ENCODE measurements around the gene SMIM33.

- TF ChIP-seq CTCF (conservative IDR thresholded peaks at IDR 0.05) (peak; percentile 98), ZFX (IDR thresholded peaks at IDR 0.05) (peak; percentile 70; the same call in 1 of the 2 replicates)
These were observed 47.1 kb downstream of the SMIM33 start for GRCh38 chr5:139517683-139518564.

Measured in C4-2B (cell line).